Measurements from ENCODE around the gene GAS2L1.

The GAS2L1 gene

GRCh38 chr22:29316141-29316828, 9.8 kb downstream of the GAS2L1 start:
- TF ChIP-seq OSR1 (CRISPR knock-in tag; IDR thresholded peaks at IDR 0.05) (no peak), CREB5 (CRISPR knock-in tag; IDR thresholded peaks at IDR 0.05; ENCODE audit: low read depth) (no peak), ZFP3 (CRISPR knock-in tag; IDR thresholded peaks at IDR 0.05) (no peak), ISL1 (CRISPR knock-in tag; IDR thresholded peaks at IDR 0.05) (no peak), PPARA (CRISPR knock-in tag; IDR thresholded peaks at IDR 0.05; ENCODE audit: borderline replicate concordance) (no peak), GLIS3 (CRISPR knock-in tag; IDR thresholded peaks at IDR 0.05) (no peak), BACH2 (CRISPR knock-in tag; IDR thresholded peaks at IDR 0.05; ENCODE audit: borderline replicate concordance) (no peak), PATZ1 (CRISPR knock-in tag; IDR thresholded peaks at IDR 0.05; ENCODE audit: borderline replicate concordance) (no peak), ZFP30 (CRISPR knock-in tag; IDR thresholded peaks at IDR 0.05) (no peak), ZNF70 (CRISPR knock-in tag; IDR thresholded peaks at IDR 0.05) (no peak), ESRRG (CRISPR knock-in tag; IDR thresholded peaks at IDR 0.05) (no peak)
- ATAC-seq = no peak

GRCh38 chr22:29317827-29318454, 11.5 kb downstream of the GAS2L1 start:
- TF ChIP-seq TOX (CRISPR knock-in tag; IDR thresholded peaks at IDR 0.05; ENCODE audit: borderline replicate concordance) (no peak), BACH2 (CRISPR knock-in tag; IDR thresholded peaks at IDR 0.05; ENCODE audit: borderline replicate concordance) (no peak), PATZ1 (CRISPR knock-in tag; IDR thresholded peaks at IDR 0.05; ENCODE audit: borderline replicate concordance) (no peak), CSRNP3 (CRISPR knock-in tag; IDR thresholded peaks at IDR 0.05) (no peak), PPARA (CRISPR knock-in tag; IDR thresholded peaks at IDR 0.05; ENCODE audit: borderline replicate concordance) (no peak), ZNF70 (CRISPR knock-in tag; IDR thresholded peaks at IDR 0.05) (no peak), CREB5 (CRISPR knock-in tag; IDR thresholded peaks at IDR 0.05; ENCODE audit: low read depth) (no peak), OSR1 (CRISPR knock-in tag; IDR thresholded peaks at IDR 0.05) (no peak), RARB (CRISPR knock-in tag; IDR thresholded peaks at IDR 0.05) (no peak), CSDC2 (CRISPR knock-in tag; IDR thresholded peaks at IDR 0.05) (no peak), TSHZ2 (CRISPR knock-in tag; IDR thresholded peaks at IDR 0.05) (no peak), ISL1 (CRISPR knock-in tag; IDR thresholded peaks at IDR 0.05) (no peak), SNAI2 (CRISPR knock-in tag; IDR thresholded peaks at IDR 0.05) (no peak), GLIS3 (CRISPR knock-in tag; IDR thresholded peaks at IDR 0.05) (no peak), ESRRG (CRISPR knock-in tag; IDR thresholded peaks at IDR 0.05) (no peak), TCF4 (CRISPR knock-in tag; IDR thresholded peaks at IDR 0.05; ENCODE audit: borderline replicate concordance) (no peak)
- ATAC-seq = no peak
